Measurements from ENCODE around the gene TGFBR3L. TPM values are rescaled to one million over a fixed set of nuclear protein-coding genes. Genes with fewer than 3 reads are reported as not detected.
A peak's percentile ranks its signal among the peaks of the same experiment; 100 is the strongest.

Gene TGFBR3L
- polyA plus RNA-seq, 3 donors = not detected

DNA sequence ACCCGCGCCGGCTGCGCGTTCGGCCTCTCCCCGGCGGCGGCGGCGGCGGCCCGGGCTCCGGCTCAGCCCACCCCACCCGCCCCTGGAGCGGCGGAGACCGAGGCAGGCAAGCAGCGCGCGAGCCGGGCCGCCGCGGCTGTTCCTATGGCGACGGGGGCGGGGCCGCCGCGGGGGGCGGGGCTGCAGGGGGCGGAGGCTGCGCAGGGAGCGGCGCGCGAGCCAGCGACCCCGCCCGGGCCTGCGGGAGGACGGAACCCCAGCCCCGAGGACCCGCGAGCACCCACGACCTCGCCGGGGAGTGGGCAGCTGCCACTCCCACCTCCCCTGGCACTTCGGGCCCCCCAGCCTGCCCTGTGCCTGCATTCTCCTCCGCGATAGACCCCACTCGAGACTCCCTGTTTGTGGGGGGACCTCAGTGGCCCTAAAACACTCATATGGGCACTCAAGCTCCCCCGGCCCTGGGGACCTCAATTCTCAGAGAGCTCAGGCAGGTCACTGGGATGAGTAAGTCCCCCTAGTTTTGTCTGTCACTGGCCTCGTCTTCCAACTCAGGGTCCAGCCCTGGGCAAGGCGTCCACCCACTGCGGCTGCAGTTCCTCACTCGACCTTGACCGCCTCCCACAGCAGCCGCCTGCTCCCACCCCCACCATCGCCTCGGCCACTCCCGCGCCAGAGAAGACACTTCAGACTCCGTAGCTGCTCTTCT is 11.5 kb downstream of the TGFBR3L start, which contains the start of gene CTXN1:
Gene CTXN1 (minus strand): TSS at position 115 of the 706 bp plus-strand sequence. CDS start 597 bp downstream, outside the sequence.
- DNase-seq = peak in 2 of 3 donors; percentile 30 to 48
- WGBS (ENCODE audit: insufficient coverage) = 21% methylated on average over 55 of the region's 65 CpGs
- no peak within 1 kb of the TSS for H3K9ac ChIP-seq (ENCODE audit: insufficient read depth, low read length, poor library complexity, severe bottlenecking)
- intact Hi-C loops (cut with micrococcal nuclease) = loop anchor here in 1 of 2 donors (10.0 kb wide), 1 partner anchor 1889 kb away; the partner anchor contains the start of gene FBXL12
- TF ChIP-seq, protein P1, sequence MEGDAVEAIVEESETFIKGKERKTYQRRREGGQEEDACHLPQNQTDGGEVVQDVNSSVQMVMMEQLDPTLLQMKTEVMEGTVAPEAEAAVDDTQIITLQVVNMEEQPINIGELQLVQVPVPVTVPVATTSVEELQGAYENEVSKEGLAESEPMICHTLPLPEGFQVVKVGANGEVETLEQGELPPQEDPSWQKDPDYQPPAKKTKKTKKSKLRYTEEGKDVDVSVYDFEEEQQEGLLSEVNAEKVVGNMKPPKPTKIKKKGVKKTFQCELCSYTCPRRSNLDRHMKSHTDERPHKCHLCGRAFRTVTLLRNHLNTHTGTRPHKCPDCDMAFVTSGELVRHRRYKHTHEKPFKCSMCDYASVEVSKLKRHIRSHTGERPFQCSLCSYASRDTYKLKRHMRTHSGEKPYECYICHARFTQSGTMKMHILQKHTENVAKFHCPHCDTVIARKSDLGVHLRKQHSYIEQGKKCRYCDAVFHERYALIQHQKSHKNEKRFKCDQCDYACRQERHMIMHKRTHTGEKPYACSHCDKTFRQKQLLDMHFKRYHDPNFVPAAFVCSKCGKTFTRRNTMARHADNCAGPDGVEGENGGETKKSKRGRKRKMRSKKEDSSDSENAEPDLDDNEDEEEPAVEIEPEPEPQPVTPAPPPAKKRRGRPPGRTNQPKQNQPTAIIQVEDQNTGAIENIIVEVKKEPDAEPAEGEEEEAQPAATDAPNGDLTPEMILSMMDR (IDR thresholded peaks at IDR 0.05) = no peak
- peaks cover 16 to 27% of the 10 kb centered on the region in 2 donors for H3K4me1 ChIP-seq (ENCODE audit: control insufficient read depth in 1 of 2, insufficient read depth in 2 of 2, low read length in 2 of 2)
- no peaks in the 10 kb centered on the region for H3K9me3 ChIP-seq (replicated peaks in 1 of 2; ENCODE audit: control insufficient read depth in 1 of 2, insufficient read depth in 1 of 2, low read length in 2 of 2)
- Mint-ChIP-seq H3K27ac (peak within 1 kb of the TSS in 3 of 7 donors; percentile 30 to 73 (median 45)), H3K27me3 (ENCODE audit: low read depth in 3 of 3) (peaks cover 13 to 19% (median 13%) of the 10 kb centered on the region in 3 donors), H3K4me1 (peaks cover 16% of the 10 kb centered on the region), H3K36me3 (peaks cover 24 to 32% of the 10 kb centered on the region in 2 donors), H3K9me3 (peaks cover 0 to 2% (median 1%) of the 10 kb centered on the region in 7 donors), H3K4me3 (peak within 1 kb of the TSS; percentile 72 to 91)
- peak within 1 kb of the TSS; percentile 31 for H2AFZ ChIP-seq (ENCODE audit: insufficient read depth, low read depth, low read length, poor library complexity, severe bottlenecking)
- peaks cover 22 to 25% of the 10 kb centered on the region in 2 donors for H3K36me3 ChIP-seq (replicated peaks in 1 of 2; ENCODE audit: control insufficient read depth in 1 of 2, insufficient read depth in 2 of 2, low read length in 2 of 2)
- peak within 1 kb of the TSS; percentile 70 for H3K4me2 ChIP-seq (replicated peaks; ENCODE audit: extremely low read depth, low read length, poor library complexity, severe bottlenecking)
- peaks cover 7% of the 10 kb centered on the region for H4K20me1 ChIP-seq (ENCODE audit: insufficient read depth, low read length)
- H3K79me2 ChIP-seq (ENCODE audit: insufficient read depth, low read length) = no peaks in the 10 kb centered on the region
- H3K4me3 ChIP-seq (replicated peaks in 1 of 3; ENCODE audit: low read depth in 2 of 3, low read length in 3 of 3) = peak within 1 kb of the TSS in 1 of 3 experiments; percentile 59
- no peaks in the 10 kb centered on the region for H3K27me3 ChIP-seq (ENCODE audit: control insufficient read depth in 2 of 2, insufficient read depth in 2 of 2, low read length in 2 of 2)
- H3K27ac ChIP-seq (ENCODE audit: low read depth in 1 of 2, low read length in 2 of 2) = no peak within 1 kb of the TSS

DNA sequence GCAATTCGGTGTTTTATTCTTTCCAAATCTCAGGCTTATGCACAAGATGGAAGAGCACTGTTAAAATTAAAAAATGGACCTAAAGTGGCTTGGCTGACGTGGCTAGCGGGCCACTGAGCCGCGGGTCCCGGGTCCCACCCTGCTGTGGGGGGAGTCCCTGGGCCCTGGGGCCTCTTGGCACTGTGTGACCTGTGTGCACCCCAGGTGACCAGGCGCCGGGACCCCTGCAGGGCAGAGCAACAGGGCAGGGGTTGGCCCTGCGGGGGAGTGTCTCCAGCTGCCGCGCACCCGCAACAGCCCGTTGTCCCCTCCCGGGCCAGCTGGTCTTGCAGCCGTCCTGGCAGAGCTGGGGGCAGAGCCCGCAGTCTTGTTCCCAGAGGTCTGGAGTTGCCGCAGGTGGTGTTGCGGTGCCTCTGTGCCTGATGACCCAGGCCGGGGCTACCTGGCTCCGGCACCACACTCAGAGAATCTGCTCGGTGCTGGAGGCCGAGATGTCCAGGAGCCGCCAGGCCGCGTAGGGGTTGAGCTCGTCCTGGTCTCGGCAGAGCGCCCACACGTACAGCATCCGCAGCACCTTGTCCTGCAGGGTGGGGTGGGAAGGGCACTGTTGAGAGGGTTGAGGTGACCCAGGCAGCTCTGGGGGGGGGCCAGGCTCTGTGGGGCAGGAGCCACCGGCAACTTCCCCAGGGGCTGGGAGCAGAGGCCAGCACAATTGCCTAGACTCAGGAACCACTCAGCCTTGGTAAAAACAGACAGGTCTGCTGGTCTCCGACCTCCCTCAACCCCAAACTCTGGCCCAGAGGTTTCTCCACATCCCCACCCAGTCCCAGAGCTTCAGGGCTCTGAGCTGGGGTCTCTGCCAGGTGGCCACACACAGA is 12.3 kb downstream of the TGFBR3L start:
- Histone ChIP-seq H3K4me3 (replicated peaks in 1 of 3; ENCODE audit: low read depth in 2 of 3, low read length in 3 of 3) (no peak overlapping the region), H3K27me3 (ENCODE audit: control insufficient read depth in 2 of 2, insufficient read depth in 2 of 2, low read length in 2 of 2) (no peaks in the 10 kb centered on the region), H3K4me1 (ENCODE audit: control insufficient read depth in 1 of 2, insufficient read depth in 2 of 2, low read length in 2 of 2) (peaks cover 8 to 19% of the 10 kb centered on the region in 2 donors), H3K27ac (ENCODE audit: low read depth in 1 of 2, low read length in 2 of 2) (no peak overlapping the region), H3K9me3 (replicated peaks in 1 of 2; ENCODE audit: control insufficient read depth in 1 of 2, insufficient read depth in 1 of 2, low read length in 2 of 2) (no peaks in the 10 kb centered on the region), H3K79me2 (ENCODE audit: insufficient read depth, low read length) (no peaks in the 10 kb centered on the region), H3K9ac (ENCODE audit: insufficient read depth, low read length, poor library complexity, severe bottlenecking) (no peak overlapping the region), H3K4me2 (replicated peaks; ENCODE audit: extremely low read depth, low read length, poor library complexity, severe bottlenecking) (no peak overlapping the region), H3K36me3 (replicated peaks in 1 of 2; ENCODE audit: control insufficient read depth in 1 of 2, insufficient read depth in 2 of 2, low read length in 2 of 2) (peaks cover 26 to 31% of the 10 kb centered on the region in 2 donors), H2AFZ (ENCODE audit: insufficient read depth, low read depth, low read length, poor library complexity, severe bottlenecking) (no peak overlapping the region), H4K20me1 (ENCODE audit: insufficient read depth, low read length) (peaks cover 7% of the 10 kb centered on the region)
- Mint-ChIP-seq H3K4me3 (peak overlapping the region in 1 of 2 donors; percentile 21), H3K9me3 (peaks cover 0 to 2% (median 1%) of the 10 kb centered on the region in 7 donors), H3K4me1 (peaks cover 8% of the 10 kb centered on the region), H3K36me3 (peaks cover 26 to 35% of the 10 kb centered on the region in 2 donors), H3K27me3 (ENCODE audit: low read depth in 3 of 3) (peaks cover 13 to 19% (median 13%) of the 10 kb centered on the region in 3 donors), H3K27ac (peak overlapping the region in 1 of 7 donors; percentile 30)
- intact Hi-C loops (cut with micrococcal nuclease) = loop anchor here in 1 of 2 donors (10.0 kb wide), 1 partner anchor 1888 kb away; the partner anchor contains the start of gene FBXL12
- TF ChIP-seq, protein P1 (IDR thresholded peaks at IDR 0.05) = no peak
- DNase-seq = no peak
- 95% methylated on average over 32 of the region's 32 CpGs for WGBS (ENCODE audit: insufficient coverage)
